Upper lobe of right lung (tissue), 1 donor: ENCODE measurements around the gene PIGU. TPM values are rescaled to one million over a fixed set of nuclear protein-coding genes. Genes with fewer than 3 reads are reported as not detected.

Source experiments
- ATAC-seq: fragments of 200-7000 bp; cut with Tn5 transposase; one replicate; pipeline ENCODE4 v1.9.1; 2020; ENCODE audit warnings: mild to moderate bottlenecking, moderate library complexity
- DNase-seq: peaks from one replicate; pipeline ENCODE4 v3.0.0-alpha.2; 2020
- H3K27ac ChIP-seq: fragments of 200-600 bp; one replicate; pipeline ENCODE4 v1.8.0; 2022
- H3K27me3 ChIP-seq: fragments of 200-600 bp; one replicate; pipeline ENCODE4 v1.8.0; 2022; ENCODE audit warnings: mild to moderate bottlenecking
- H3K36me3 ChIP-seq: fragments of 200-600 bp; one replicate; pipeline ENCODE4 v1.8.0; 2022
- H3K4me1 ChIP-seq: fragments of 200-600 bp; one replicate; pipeline ENCODE4 v1.8.0; 2022
- H3K4me3 ChIP-seq: fragments of 200-600 bp; one replicate; pipeline ENCODE4 v1.8.0; 2022; ENCODE audit warnings: mild to moderate bottlenecking
- H3K9me3 ChIP-seq: fragments of 200-600 bp; one replicate; pipeline ENCODE4 v1.8.0; 2022
- CTCF ChIP-seq: fragments of 200-600 bp; IDR thresholded peaks from one replicate; pipeline ENCODE4 v1.8.0; 2022; ENCODE audit warnings: antibody characterized with exemption
- intact Hi-C: fragments of 100-400 bp; cut with DNase I; formaldehyde crosslinking; loops from one replicate; pipeline ENCODE4 v1.11.0; 2022
- total RNA-seq: library from RNA; stranded (reverse); fragmentation: NEBNext Ultra II Directional; extraction: Animal tissue kit (Norgen Biotek cat#: 25700); gene quantifications from one replicate; pipeline ENCODE4 v1.2.1, GENCODE V29; 2021
- donor health status: DM: no; HTN: yes; CAD: no; lungs with severe emphysema.

Gene PIGU
- total RNA-seq, 1 donor from 2014 or later = 13.2 TPM

GRCh38 chr20:34639755-34640222, 37.1 kb downstream of the PIGU start:
- no peak for TF ChIP-seq CTCF
- Histone ChIP-seq H3K9me3 (no peaks in the 10 kb centered on the region), H3K4me1 (peaks cover 4% of the 10 kb centered on the region), H3K36me3 (peaks cover 15% of the 10 kb centered on the region), H3K4me3 (no peak overlapping the region), H3K27me3 (no peaks in the 10 kb centered on the region), H3K27ac (no peak overlapping the region)
- DNase-seq (no peak), ATAC-seq (no peak)
- intact Hi-C loops = no loop called here

GRCh38 chr20:34638532-34638931, 38.4 kb downstream of the PIGU start:
- H3K4me1 ChIP-seq = peaks cover 4% of the 10 kb centered on the region
- no peak for ATAC-seq
- H3K27ac ChIP-seq = no peak overlapping the region
- no peak for DNase-seq
- TF ChIP-seq CTCF = no peak
- H3K36me3 ChIP-seq = peaks cover 27% of the 10 kb centered on the region
- H3K4me3 ChIP-seq = no peak overlapping the region
- H3K27me3 ChIP-seq = no peaks in the 10 kb centered on the region
- no peaks in the 10 kb centered on the region for H3K9me3 ChIP-seq
- intact Hi-C loops = no loop called here

GRCh38 chr20:34638039-34638292, 38.9 kb downstream of the PIGU start:
- Histone ChIP-seq H3K27me3 (no peaks in the 10 kb centered on the region), H3K36me3 (peaks cover 33% of the 10 kb centered on the region), H3K27ac (no peak overlapping the region), H3K4me1 (peaks cover 4% of the 10 kb centered on the region), H3K4me3 (no peak overlapping the region), H3K9me3 (no peaks in the 10 kb centered on the region)
- DNase-seq (no peak), ATAC-seq (no peak)
- intact Hi-C loops = no loop called here
- no peak for TF ChIP-seq CTCF

- Histone ChIP-seq H3K9me3 (no peaks in the 10 kb centered on the region), H3K27ac (peak overlapping the region; percentile 26), H3K4me1 (peaks cover 4% of the 10 kb centered on the region), H3K36me3 (peaks cover 36% of the 10 kb centered on the region), H3K27me3 (no peaks in the 10 kb centered on the region), H3K4me3 (no peak overlapping the region)
- no peak for TF ChIP-seq CTCF
- ATAC-seq = no peak
- intact Hi-C loops = no loop called here
- DNase-seq = no peak
Observed at GRCh38 chr20:34637245-34638038, 39.5 kb downstream of the PIGU start.

- DNase-seq (no peak), ATAC-seq (no peak)
- intact Hi-C loops = no loop called here
- no peak overlapping the region for H3K4me3 ChIP-seq
- no peaks in the 10 kb centered on the region for H3K9me3 ChIP-seq
- TF ChIP-seq CTCF = no peak
- H3K27me3 ChIP-seq = no peaks in the 10 kb centered on the region
- peaks cover 36% of the 10 kb centered on the region for H3K36me3 ChIP-seq
- H3K27ac ChIP-seq = peak overlapping the region; percentile 26
- peaks cover 4% of the 10 kb centered on the region for H3K4me1 ChIP-seq
Observed at GRCh38 chr20:34636648-34637047, 40.2 kb downstream of the PIGU start.

- ATAC-seq (no peak), DNase-seq (no peak)
- H3K9me3 ChIP-seq = no peaks in the 10 kb centered on the region
- H3K36me3 ChIP-seq = peaks cover 36% of the 10 kb centered on the region
- no peak for TF ChIP-seq CTCF
- no peak overlapping the region for H3K4me3 ChIP-seq
- H3K27me3 ChIP-seq = no peaks in the 10 kb centered on the region
- H3K27ac ChIP-seq = no peak overlapping the region
- intact Hi-C loops = no loop called here
- peaks cover 4% of the 10 kb centered on the region for H3K4me1 ChIP-seq
Observed at GRCh38 chr20:34634392-34634791, 42.5 kb downstream of the PIGU start.
